DMS79 (cell line): ENCODE results near the gene ZNF316.
"Not testable (repeated sequence)": the region's sequence is repeated elsewhere in the genome, so short reads cannot be mapped to it uniquely, and the experiment has no call there.

Experiments
- DNase-seq: peaks from one replicate; lab custom pipeline; 2025; lab: John Stamatoyannopoulos, UW

Gene ZNF316

GRCh38 chr7:6647080-6647479, 10.0 kb downstream of the ZNF316 start:
- DNase-seq = no peak

DNA sequence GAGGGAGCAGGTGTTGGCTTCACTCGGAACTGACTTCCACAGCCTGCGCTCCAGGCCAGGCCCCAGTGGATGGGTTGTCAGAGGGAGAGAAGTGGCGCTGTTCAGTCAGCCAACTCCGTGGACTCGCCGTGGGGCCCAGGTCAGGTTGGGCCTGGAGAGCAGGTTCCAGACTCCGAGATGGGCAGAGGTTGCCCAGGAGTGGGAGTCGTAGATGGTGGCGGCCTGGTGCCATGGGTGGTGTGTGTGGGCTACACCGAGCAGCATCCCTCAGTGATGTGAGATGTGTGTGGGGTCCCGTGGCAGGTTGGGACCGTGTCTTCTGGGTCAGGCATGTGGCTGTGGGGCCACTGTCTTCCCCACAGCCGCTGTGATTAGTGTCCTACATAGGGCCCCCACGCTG, 10.4 kb downstream of the ZNF316 start:
- DNase-seq = no peak

DNA sequence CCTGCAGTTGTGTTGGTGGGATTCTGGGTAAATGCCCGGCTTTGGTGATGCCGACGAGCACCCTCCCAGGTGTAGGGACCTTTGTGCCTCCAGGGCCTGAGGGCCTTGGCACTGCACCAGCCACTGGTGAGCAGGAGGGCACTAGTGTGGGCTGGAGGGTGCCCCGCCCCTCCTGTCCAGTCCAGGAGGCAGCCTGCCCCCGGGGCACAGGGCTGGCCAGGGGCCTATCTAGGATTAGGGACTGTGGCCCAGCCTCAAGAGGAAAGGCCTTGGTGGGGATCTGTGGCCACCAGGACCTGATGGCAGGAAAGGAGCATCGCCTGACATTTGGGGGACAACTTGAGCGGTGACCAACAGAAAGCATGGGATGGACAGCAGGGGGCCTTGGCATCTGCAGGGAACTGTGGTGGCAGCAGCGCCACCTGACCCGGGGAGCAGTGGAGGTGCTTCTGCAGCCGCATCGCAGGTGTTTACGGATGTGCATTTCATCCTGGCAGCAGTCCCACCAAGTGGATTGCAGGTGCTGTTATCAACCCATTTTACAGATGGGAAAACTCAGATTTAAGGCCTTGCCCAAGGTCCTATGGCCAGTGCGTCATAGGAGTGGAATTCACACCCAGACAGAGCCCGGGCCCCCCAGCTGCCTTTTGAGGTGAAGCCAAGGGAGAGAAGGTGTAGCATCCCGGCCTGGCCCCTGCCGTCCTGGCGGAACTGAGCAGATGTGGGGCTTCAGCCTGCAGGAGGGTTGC, 11.1 kb downstream of the ZNF316 start:
- no peak for DNase-seq

GRCh38 chr7:6648815-6649104, 11.6 kb downstream of the ZNF316 start:
- DNase-seq = no peak

DNA sequence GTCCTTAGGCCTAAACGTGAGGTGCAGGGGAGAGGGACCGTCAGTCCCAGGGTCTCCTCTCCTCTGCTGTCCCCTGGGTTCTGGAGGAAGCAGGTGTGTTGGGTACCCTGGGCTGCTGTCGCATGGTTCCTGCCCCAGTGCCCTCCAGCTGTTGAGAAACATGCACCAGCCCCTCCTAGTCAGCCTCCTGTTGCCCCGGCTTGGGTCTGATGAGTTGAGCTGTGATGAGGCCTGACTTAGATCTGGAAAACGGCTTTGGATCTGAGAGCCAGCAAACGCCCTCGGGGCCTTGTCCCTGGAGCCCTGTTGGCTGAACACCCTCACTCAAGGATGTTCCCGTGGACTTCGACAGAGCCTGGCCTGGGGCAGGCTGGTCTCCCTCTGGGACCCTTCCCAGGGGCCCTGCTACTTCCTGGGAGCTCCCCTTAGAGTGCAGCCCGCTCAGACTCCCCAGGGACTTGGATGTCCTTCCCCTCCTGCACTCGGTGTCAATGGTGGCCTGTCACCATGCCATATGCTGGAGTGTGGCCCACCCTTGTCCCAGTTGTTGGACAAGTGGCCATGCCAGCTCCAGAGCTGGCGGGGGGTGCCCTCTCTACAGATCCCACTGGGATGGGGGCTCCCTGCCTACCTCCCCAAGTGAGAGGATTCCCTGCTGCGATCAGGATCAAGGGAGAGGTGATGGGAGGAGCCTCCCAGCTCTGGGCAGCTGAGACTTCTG, 12.3 kb downstream of the ZNF316 start:
- no peak for DNase-seq

- no peak for DNase-seq
These were observed 13.0 kb downstream of the ZNF316 start for GRCh38 chr7:6650086-6650485.

- DNase-seq = no peak
These were observed 13.4 kb downstream of the ZNF316 start for GRCh38 chr7:6650521-6651011.

DNA sequence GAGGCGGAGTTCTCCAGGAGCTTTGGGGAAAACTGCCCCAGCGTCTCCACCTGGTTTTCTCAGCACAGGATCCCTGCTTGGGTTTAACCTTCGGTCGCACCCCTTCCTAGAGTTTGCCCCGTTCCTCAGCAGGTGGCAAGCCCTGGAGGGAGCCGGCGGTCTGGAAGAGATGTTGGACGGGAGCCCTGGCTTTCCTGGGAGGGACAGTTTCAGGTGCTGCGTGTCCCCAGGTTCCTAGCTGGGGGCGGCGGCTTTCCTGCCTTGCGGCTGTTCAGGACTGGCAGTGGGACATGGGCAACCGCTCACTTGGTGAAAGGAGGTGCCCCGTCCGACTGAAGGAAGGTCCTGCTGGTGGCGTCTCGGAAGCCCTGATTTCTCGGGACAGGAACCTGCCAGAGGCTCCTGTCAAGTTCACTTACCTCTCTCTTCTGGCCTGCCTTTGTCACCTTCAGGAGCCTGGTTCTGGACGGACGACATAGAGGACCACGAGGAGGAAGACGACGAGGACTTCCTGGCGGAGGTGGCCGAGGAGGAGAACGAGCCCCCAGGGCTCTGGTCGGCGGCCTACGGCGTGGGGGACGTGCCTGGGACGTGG, 14.8 kb downstream of the ZNF316 start:
- no peak for DNase-seq

GRCh38 chr7:6652446-6653011, 15.4 kb downstream of the ZNF316 start:
- DNase-seq = no peak

DNA sequence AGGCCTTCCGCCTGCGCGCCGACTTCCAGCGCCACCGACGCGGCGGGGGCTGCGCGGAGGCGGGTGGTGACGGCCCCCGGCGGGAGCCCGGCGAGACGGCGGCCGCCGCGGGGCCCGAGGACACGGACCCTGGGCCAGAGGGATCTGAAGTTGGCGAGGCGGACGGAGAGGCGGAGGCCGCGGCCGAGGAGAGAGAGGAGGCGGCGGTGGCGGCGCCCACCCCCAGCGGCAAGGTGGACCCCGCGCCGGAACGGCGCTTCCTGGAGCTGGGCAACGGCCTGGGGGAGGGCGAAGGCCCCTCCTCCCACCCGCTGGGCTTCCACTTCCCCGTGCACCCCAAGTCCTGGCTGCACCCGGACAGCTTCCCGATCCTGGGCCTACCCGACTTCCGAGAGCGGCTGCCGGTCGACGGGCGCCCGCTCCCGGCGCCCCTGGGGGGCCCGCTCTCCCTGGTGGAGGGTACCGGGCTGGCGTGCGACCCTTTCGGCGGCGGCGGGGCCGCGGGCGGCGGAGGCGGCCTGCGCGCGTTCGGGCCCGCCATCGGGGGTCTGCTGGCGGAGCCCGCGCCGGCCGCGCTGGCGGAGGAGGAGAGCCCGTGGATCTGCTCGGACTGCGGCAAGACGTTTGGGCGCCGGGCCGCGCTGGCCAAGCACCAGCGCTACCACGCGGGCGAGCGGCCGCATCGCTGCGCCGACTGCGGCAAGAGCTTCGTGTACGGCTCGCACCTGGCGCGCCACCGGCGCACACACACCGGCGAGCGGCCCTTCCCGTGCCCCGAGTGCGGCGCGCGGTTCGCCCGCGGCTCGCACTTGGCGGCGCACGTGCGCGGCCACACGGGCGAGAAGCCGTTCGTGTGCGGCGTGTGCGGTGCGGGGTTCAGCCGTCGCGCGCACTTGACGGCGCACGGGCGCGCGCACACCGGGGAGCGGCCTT, 16.2 kb downstream of the ZNF316 start:
- no peak for DNase-seq

DNA sequence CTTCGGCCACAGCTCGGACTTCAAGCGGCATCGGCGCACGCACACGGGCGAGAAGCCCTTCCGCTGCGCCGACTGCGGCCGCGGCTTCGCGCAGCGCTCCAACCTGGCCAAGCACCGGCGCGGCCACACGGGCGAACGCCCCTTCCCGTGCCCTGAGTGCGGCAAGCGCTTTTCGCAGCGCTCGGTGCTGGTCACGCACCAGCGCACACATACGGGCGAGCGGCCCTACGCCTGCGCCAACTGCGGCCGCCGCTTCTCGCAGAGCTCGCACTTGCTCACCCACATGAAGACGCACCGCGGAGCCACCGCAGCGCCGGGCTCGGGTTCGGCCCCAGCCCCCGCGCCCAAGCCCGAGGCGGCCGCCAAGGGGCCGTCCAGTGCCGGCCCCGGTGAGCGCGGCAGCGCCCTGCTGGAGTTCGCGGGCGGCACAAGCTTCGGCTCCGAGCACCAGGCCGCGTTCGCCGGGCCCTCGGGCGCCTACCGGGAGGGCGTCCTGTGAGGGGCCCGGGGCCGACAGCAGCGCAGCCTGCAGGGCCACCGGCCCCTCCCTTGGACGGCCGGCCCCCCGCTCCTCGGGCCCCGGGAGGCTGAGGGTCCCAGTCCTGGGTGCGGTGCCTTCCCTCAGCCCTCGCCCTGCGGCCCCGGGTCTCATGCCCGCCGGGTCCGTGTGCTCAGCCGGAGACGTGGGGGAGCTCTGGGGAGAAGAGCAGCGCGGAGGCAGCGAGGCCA, 17.2 kb downstream of the ZNF316 start:
- no peak for DNase-seq

- DNase-seq = no peak
These were observed 17.9 kb downstream of the ZNF316 start for GRCh38 chr7:6654842-6655610.

DNA sequence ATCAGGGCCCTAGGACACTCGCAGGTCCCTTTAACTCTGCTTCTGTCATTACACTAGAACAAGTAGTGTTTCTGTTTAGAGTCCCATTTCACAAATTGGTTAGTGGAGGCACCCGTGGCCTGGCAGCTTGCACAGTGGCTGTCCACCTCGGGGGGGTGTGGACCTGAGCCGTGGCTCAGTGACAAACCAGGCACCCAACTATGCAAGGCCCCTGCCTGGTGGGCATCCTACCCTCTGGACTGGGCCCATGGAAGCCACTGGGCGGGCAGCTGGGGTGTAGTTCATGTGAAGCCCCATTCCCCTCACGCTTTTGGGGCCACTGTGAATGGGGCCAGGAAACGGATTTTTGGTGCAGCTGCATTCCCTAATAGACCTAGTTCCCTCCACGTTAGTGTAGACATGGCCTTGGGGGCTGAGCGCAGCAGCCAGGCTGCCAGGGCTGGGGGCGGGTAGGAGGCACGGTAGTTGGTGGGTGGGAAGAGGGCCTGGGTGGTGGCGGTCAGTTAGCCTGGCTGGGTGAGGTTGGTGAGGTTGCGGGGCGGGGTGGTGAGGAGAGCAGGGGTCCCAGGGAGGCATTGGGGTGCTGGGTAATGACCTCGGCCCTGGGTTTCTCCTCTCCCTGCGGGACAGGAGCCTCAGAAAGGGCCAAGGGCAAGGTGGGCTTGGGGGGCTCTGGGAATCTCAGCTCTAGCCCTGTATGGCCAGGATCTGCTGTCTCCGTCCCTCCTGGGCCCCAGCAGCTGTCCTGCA, 18.7 kb downstream of the ZNF316 start:
- no peak for DNase-seq

- DNase-seq = no peak
These were observed 19.3 kb downstream of the ZNF316 start for GRCh38 chr7:6656413-6656812.

DNA sequence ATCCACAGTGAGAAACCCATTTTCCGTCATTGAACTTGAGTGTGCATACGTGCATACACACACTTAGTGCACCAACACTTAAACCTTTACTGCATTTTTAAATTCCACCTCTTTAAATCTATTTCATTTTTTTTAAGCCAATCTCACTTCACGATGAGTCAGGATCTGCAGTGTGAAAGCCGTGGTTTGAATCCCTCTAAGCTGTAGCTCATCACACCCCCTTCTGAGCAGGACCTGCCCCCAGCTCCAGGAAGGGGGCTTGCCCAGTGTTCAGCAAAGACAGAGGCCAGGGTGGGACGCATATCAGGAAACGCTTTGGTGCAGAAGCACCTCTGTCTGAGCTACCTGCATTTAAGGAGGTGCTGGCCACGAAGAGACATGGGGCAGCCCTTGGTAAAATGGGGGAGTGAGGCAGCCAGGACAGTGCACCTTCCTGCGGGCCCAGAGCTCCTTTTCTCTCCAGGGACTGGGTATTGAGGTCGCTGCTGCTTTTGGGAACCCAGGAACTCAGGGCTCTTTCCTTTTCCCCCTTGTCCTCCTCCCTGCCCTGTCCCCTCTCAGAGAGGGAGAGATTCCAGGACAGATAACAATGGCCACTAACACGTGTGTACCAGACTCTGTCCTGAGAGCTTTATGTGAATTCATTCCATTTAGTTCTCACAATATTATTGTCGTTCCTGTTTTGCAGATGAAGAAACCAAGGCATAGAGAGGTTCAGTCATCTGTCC, 21.7 kb downstream of the ZNF316 start:
- DNase-seq = no peak

GRCh38 chr7:6670851-6671250, 33.7 kb downstream of the ZNF316 start:
- DNase-seq = not testable (repeated sequence)

GRCh38 chr7:6675807-6676405, 38.8 kb downstream of the ZNF316 start:
- DNase-seq = no peak

GRCh38 chr7:6680146-6680545, 43.0 kb downstream of the ZNF316 start:
- no peak for DNase-seq

DNA sequence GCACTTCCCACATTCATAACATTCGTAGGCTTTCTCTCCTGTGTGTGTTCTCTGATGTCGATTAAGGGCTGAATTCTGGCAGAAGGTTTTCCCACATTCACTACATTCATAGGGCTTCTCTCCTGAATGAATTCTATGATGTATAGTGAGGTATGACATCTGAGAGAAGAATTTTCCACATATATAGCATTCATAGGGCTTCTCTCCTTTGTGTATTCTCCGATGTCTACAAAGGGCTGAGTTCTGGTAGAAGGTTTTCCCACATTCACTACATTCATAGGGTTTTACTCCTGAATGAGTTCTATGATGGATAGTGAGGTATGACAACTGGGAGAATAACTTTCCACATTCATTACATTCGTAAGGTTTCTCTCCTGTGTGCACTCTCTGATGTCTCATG, 54.0 kb downstream of the ZNF316 start:
- no peak for DNase-seq
